ENCODE measurements around the gene SPAG7. TPM values are rescaled to one million over a fixed set of nuclear protein-coding genes. Genes with fewer than 3 reads are reported as not detected.

SPAG7 gene
- total and polyA plus RNA-seq, 2 of the 8 experiments (the other 6 are each of a cell fraction or from before 2014, with no cell fraction given): 74.2 to 81.9 TPM

DNA sequence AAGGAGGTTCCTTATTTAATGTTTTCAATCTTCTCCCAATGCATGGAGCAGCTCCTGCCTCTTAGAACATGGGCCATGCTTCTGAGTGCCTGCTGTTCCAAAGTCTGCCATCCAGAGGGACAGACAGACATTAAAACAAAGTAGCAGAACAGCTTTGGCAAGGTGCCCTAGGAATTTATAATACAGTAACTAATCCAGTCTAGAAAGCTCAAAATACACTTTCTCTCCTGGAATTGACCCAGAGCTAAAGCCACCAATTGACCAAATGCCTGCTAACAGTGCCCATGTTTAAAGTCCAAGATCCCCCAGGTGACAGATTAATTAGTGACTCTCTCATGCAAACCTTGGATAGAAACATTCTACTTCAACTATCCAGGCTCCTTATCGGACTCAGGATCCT, 53.6 kb downstream of the SPAG7 start (continued):
- TF ChIP-seq KDM1A (IDR thresholded peaks at IDR 0.05; ENCODE audit: borderline replicate concordance, low read length): no peak
- TF ChIP-seq TAF1 (IDR thresholded peaks at IDR 0.05; ENCODE audit: low read depth, low read length): no peak

Small RNA genes lying within 50 kb of the gene (microRNA-seq; reads per million reads assigned to microRNA genes)
- gene MIR6864 (ENCODE audit: borderline microRNAs expressed in 2 of 2, borderline number of aligned reads in 2 of 2, borderline replicate concordance in 1 of 2) (0 reads per million in 2 experiments), gene MIR6865 (ENCODE audit: borderline microRNAs expressed in 2 of 2, borderline number of aligned reads in 2 of 2, borderline replicate concordance in 1 of 2) (0 reads per million in 2 experiments)

Small RNA genes lying within 50 kb of the gene (small RNA-seq; reads per million reads assigned to genes)
- gene MIR6864 (ENCODE audit: insufficient read depth) (not detected), gene MIR6865 (ENCODE audit: insufficient read depth) (not detected)

Other genes with a start within 250 kb of the SPAG7 start
- gene MED11, start 236.4 kb downstream of the SPAG7 start, total RNA-seq (2021; fragmentation: NEBNext Ultra II Directional; extraction: Animal tissue kit (Norgen Biotek cat#: 25700)): 18.8 and 21.6 TPM in 2 replicates
- gene MED11, start 236.4 kb downstream of the SPAG7 start, polyA plus RNA-seq (2011; rRNA removed): 36.0 and 40.0 TPM in 2 replicates
- 0.48 and 0.58 TPM in 2 replicates for gene ZMYND15, start 228.0 kb downstream of the SPAG7 start, total RNA-seq (2021; fragmentation: NEBNext Ultra II Directional; extraction: Animal tissue kit (Norgen Biotek cat#: 25700))
- gene ZMYND15, start 228.0 kb downstream of the SPAG7 start, polyA plus RNA-seq (2011; rRNA removed): 0.53 and 0.86 TPM in 2 replicates
- 3.5 and 3.9 TPM in 2 replicates for gene CXCL16, start 227.9 kb downstream of the SPAG7 start, total RNA-seq (2021; fragmentation: NEBNext Ultra II Directional; extraction: Animal tissue kit (Norgen Biotek cat#: 25700))
- gene CXCL16, start 227.9 kb downstream of the SPAG7 start, polyA plus RNA-seq (2011; rRNA removed): 4.8 and 5.2 TPM in 2 replicates
- not detected in 2 replicates for gene TM4SF5, start 195.9 kb downstream of the SPAG7 start, total RNA-seq (2021; fragmentation: NEBNext Ultra II Directional; extraction: Animal tissue kit (Norgen Biotek cat#: 25700))
- gene TM4SF5, start 195.9 kb downstream of the SPAG7 start, polyA plus RNA-seq (2011; rRNA removed): not detected in 2 replicates
- gene VMO1, start 181.5 kb downstream of the SPAG7 start, total RNA-seq (2021; fragmentation: NEBNext Ultra II Directional; extraction: Animal tissue kit (Norgen Biotek cat#: 25700)): not detected in 2 replicates
- 0.30 and 0.78 TPM in 2 replicates for gene VMO1, start 181.5 kb downstream of the SPAG7 start, polyA plus RNA-seq (2011; rRNA removed)
- gene GLTPD2, start 178.9 kb downstream of the SPAG7 start, total RNA-seq (2021; fragmentation: NEBNext Ultra II Directional; extraction: Animal tissue kit (Norgen Biotek cat#: 25700)): not detected in 2 replicates
- gene GLTPD2, start 178.9 kb downstream of the SPAG7 start, polyA plus RNA-seq (2011; rRNA removed): 0.06 TPM in 1 of 2 replicates, not detected in the other
- 264 and 278 TPM in 2 replicates for gene PSMB6, start 171.7 kb downstream of the SPAG7 start, total RNA-seq (2021; fragmentation: NEBNext Ultra II Directional; extraction: Animal tissue kit (Norgen Biotek cat#: 25700))
- 635 and 737 TPM in 2 replicates for gene PSMB6, start 171.7 kb downstream of the SPAG7 start, polyA plus RNA-seq (2011; rRNA removed)
- gene PLD2, start 160.7 kb downstream of the SPAG7 start, total RNA-seq (2021; fragmentation: NEBNext Ultra II Directional; extraction: Animal tissue kit (Norgen Biotek cat#: 25700)): 48.4 and 53.0 TPM in 2 replicates
- gene PLD2, start 160.7 kb downstream of the SPAG7 start, polyA plus RNA-seq (2011; rRNA removed): 44.3 and 59.8 TPM in 2 replicates
- 74.4 and 77.7 TPM in 2 replicates for gene MINK1, start 134.5 kb downstream of the SPAG7 start, total RNA-seq (2021; fragmentation: NEBNext Ultra II Directional; extraction: Animal tissue kit (Norgen Biotek cat#: 25700))
- gene MINK1, start 134.5 kb downstream of the SPAG7 start, polyA plus RNA-seq (2011; rRNA removed): 26.9 and 44.8 TPM in 2 replicates
- 0.38 and 0.39 TPM in 2 replicates for gene C17orf107, start 68.3 kb downstream of the SPAG7 start, total RNA-seq (2021; fragmentation: NEBNext Ultra II Directional; extraction: Animal tissue kit (Norgen Biotek cat#: 25700))
- 0.45 and 0.67 TPM in 2 replicates for gene C17orf107, start 68.3 kb downstream of the SPAG7 start, polyA plus RNA-seq (2011; rRNA removed)
- 0.15 and 0.40 TPM in 2 replicates for gene CHRNE, start 64.7 kb downstream of the SPAG7 start, total RNA-seq (2021; fragmentation: NEBNext Ultra II Directional; extraction: Animal tissue kit (Norgen Biotek cat#: 25700))
- 0.33 and 0.63 TPM in 2 replicates for gene CHRNE, start 64.7 kb downstream of the SPAG7 start, polyA plus RNA-seq (2011; rRNA removed)
- gene GP1BA, start 35.5 kb downstream of the SPAG7 start, total RNA-seq (2021; fragmentation: NEBNext Ultra II Directional; extraction: Animal tissue kit (Norgen Biotek cat#: 25700)): not detected in 2 replicates
- gene GP1BA, start 35.5 kb downstream of the SPAG7 start, polyA plus RNA-seq (2011; rRNA removed): not detected in 2 replicates
- 55.9 and 65.2 TPM in 2 replicates for gene SLC25A11, start 27.8 kb downstream of the SPAG7 start, total RNA-seq (2021; fragmentation: NEBNext Ultra II Directional; extraction: Animal tissue kit (Norgen Biotek cat#: 25700))
- 97.0 and 136 TPM in 2 replicates for gene SLC25A11, start 27.8 kb downstream of the SPAG7 start, polyA plus RNA-seq (2011; rRNA removed)
- gene RNF167, start 27.5 kb downstream of the SPAG7 start, total RNA-seq (2021; fragmentation: NEBNext Ultra II Directional; extraction: Animal tissue kit (Norgen Biotek cat#: 25700)): 140 and 147 TPM in 2 replicates
- 281 and 284 TPM in 2 replicates for gene RNF167, start 27.5 kb downstream of the SPAG7 start, polyA plus RNA-seq (2011; rRNA removed)
- 1,355 and 1,387 TPM in 2 replicates for gene PFN1, start 19.3 kb downstream of the SPAG7 start, total RNA-seq (2021; fragmentation: NEBNext Ultra II Directional; extraction: Animal tissue kit (Norgen Biotek cat#: 25700))
- 1,949 and 2,147 TPM in 2 replicates for gene PFN1, start 19.3 kb downstream of the SPAG7 start, polyA plus RNA-seq (2011; rRNA removed)
- gene ENO3, start 16.7 kb downstream of the SPAG7 start, total RNA-seq (2021; fragmentation: NEBNext Ultra II Directional; extraction: Animal tissue kit (Norgen Biotek cat#: 25700)): 24.1 and 25.7 TPM in 2 replicates
- gene ENO3, start 16.7 kb downstream of the SPAG7 start, polyA plus RNA-seq (2011; rRNA removed): 25.0 and 36.4 TPM in 2 replicates
- 11.4 and 12.0 TPM in 2 replicates for gene CAMTA2, start 19.9 kb upstream of the SPAG7 start, total RNA-seq (2021; fragmentation: NEBNext Ultra II Directional; extraction: Animal tissue kit (Norgen Biotek cat#: 25700))
- 5.5 and 13.7 TPM in 2 replicates for gene CAMTA2, start 19.9 kb upstream of the SPAG7 start, polyA plus RNA-seq (2011; rRNA removed)
- 1.1 and 1.4 TPM in 2 replicates for gene INCA1, start 29.7 kb upstream of the SPAG7 start, total RNA-seq (2021; fragmentation: NEBNext Ultra II Directional; extraction: Animal tissue kit (Norgen Biotek cat#: 25700))
- gene INCA1, start 29.7 kb upstream of the SPAG7 start, polyA plus RNA-seq (2011; rRNA removed): 0.80 and 0.89 TPM in 2 replicates
- gene KIF1C, start 30.1 kb upstream of the SPAG7 start, total RNA-seq (2021; fragmentation: NEBNext Ultra II Directional; extraction: Animal tissue kit (Norgen Biotek cat#: 25700)): 114 and 118 TPM in 2 replicates
- 14.3 and 28.7 TPM in 2 replicates for gene KIF1C, start 30.1 kb upstream of the SPAG7 start, polyA plus RNA-seq (2011; rRNA removed)
- 0.61 and 0.63 TPM in 2 replicates for gene SLC52A1, start 67.6 kb upstream of the SPAG7 start, total RNA-seq (2021; fragmentation: NEBNext Ultra II Directional; extraction: Animal tissue kit (Norgen Biotek cat#: 25700))
- gene SLC52A1, start 67.6 kb upstream of the SPAG7 start, polyA plus RNA-seq (2011; rRNA removed): 0.67 and 1.2 TPM in 2 replicates
- 0.15 and 0.17 TPM in 2 replicates for gene ZFP3, start 110.7 kb upstream of the SPAG7 start, total RNA-seq (2021; fragmentation: NEBNext Ultra II Directional; extraction: Animal tissue kit (Norgen Biotek cat#: 25700))
- gene ZFP3, start 110.7 kb upstream of the SPAG7 start, polyA plus RNA-seq (2011; rRNA removed): 0.31 and 0.44 TPM in 2 replicates
- gene ZNF232, start 144.1 kb upstream of the SPAG7 start, total RNA-seq (2021; fragmentation: NEBNext Ultra II Directional; extraction: Animal tissue kit (Norgen Biotek cat#: 25700)): 39.8 and 41.0 TPM in 2 replicates
- gene ZNF232, start 144.1 kb upstream of the SPAG7 start, polyA plus RNA-seq (2011; rRNA removed): 9.2 and 11.1 TPM in 2 replicates
- 0.25 and 0.32 TPM in 2 replicates for gene USP6, start 148.2 kb upstream of the SPAG7 start, total RNA-seq (2021; fragmentation: NEBNext Ultra II Directional; extraction: Animal tissue kit (Norgen Biotek cat#: 25700))
- gene USP6, start 148.2 kb upstream of the SPAG7 start, polyA plus RNA-seq (2011; rRNA removed): 0.05 and 0.08 TPM in 2 replicates
- gene ZNF594, start 224.1 kb upstream of the SPAG7 start, total RNA-seq (2021; fragmentation: NEBNext Ultra II Directional; extraction: Animal tissue kit (Norgen Biotek cat#: 25700)): 14.3 and 15.5 TPM in 2 replicates
- gene ZNF594, start 224.1 kb upstream of the SPAG7 start, polyA plus RNA-seq (2011; rRNA removed): 3.6 and 4.2 TPM in 2 replicates